K562 (cell line): Measurements from ENCODE around the gene ZSWIM2. TPM values are rescaled to one million over a fixed set of nuclear protein-coding genes. Genes with fewer than 3 reads are reported as not detected.
A peak's percentile ranks its signal among the peaks of the same experiment; 100 is the strongest.

Experiments
- ATF4 ChIP-seq: fragments of 450-650 bp; formaldehyde crosslinking; IDR thresholded peaks from 2 replicates; pipeline ENCODE4 v1.4.0; 2022; ENCODE audit warnings: mild to moderate bottlenecking, moderate library complexity
- ETS1 ChIP-seq: conservative IDR thresholded peaks from 2 replicates; pipeline ENCODE4 v1.6.1; 2011; ENCODE audit warnings: low read depth, mild to moderate bottlenecking, low read length; ENCODE audit not compliant: control insufficient read depth
- HEY1 ChIP-seq: fragments of 250-450 bp; sonication (Bioruptor Pico); IDR thresholded peaks from 2 replicates; pipeline ENCODE4 v1.5.0; 2020; ENCODE audit warnings: mild to moderate bottlenecking, moderate library complexity, borderline replicate concordance
- KAT8 ChIP-seq: fragments of 450-650 bp; IDR thresholded peaks from 2 replicates; pipeline ENCODE4 v1.6.1; 2016; ENCODE audit warnings: low read depth, mild to moderate bottlenecking
- KLF13 ChIP-seq: fragments of 450-650 bp; IDR thresholded peaks from 2 replicates; pipeline ENCODE4 v1.6.1; 2016; ENCODE audit warnings: missing genetic modification characterization, low read depth, mild to moderate bottlenecking, missing compliant biosample characterization, moderate library complexity, borderline replicate concordance
- L3MBTL2 ChIP-seq: fragments of 450-650 bp; IDR thresholded peaks from 2 replicates; pipeline ENCODE4 v1.6.1; 2016; ENCODE audit warnings: mild to moderate bottlenecking, moderate library complexity
- RBM22 ChIP-seq: fragments of 200-400 bp; formaldehyde crosslinking; IDR thresholded peaks from 2 replicates; pipeline ENCODE4 v1.6.1; 2018; ENCODE audit warnings: low read length, low read depth; ENCODE audit not compliant: poor library complexity, severe bottlenecking
- UBTF ChIP-seq, 2 experiments: IDR thresholded peaks; 2 replicates each; pipeline ENCODE4 v1.6.1; 2012; ENCODE audit warnings: improper control_type of control experiment in 2 of 2, low read depth in 2 of 2, low read length in 2 of 2, borderline replicate concordance in 1 of 2
- VEZF1 ChIP-seq: fragments of 200-800 bp; sonication (Bioruptor generic); IDR thresholded peaks from 2 replicates; pipeline ENCODE4 v1.6.1; 2017; ENCODE audit warnings: missing genetic modification characterization, missing compliant biosample characterization
- ZNF316 ChIP-seq: fragments of 450-650 bp; IDR thresholded peaks from 2 replicates; pipeline ENCODE4 v1.6.1; 2016
- ZNF408 ChIP-seq: fragments of 250-450 bp; sonication (Bioruptor Pico); IDR thresholded peaks from 2 replicates; pipeline ENCODE4 v1.4.0; 2020; ENCODE audit warnings: low read depth, mild to moderate bottlenecking, moderate library complexity
- polyA plus RNA-seq, 8 experiments: library from polyadenylated mRNA; depleted of rRNA in 4 of 8; stranded (reverse) in 5 of 8; unstranded in 3 of 8; fragments of >200 nt; fragmentation: Nextera tagmentation in 2 of 8; fragmentation: Illumina TruSeq in 1 of 8; extraction: Ambion mirVana in 2 of 8; extraction: Trizol in 1 of 8; gene quantifications; 2 replicates each; pipeline versions ENCODE4 v1.2.1 to v1.2.3, GENCODE V29; 2011 to 2014; ENCODE audit warnings: inconsistent platforms in 1 of 8, missing spikeins in 1 of 8
- total RNA-seq, 7 experiments: library from RNA; depleted of rRNA in 6 of 7; stranded (reverse); fragments of >200 nt in 6 of 7; fragmentation: Illumina TruSeq in 2 of 7; extraction: Trizol in 2 of 7; gene quantifications; 2 replicates each; pipeline versions ENCODE4 v1.2.1 to v1.2.3, GENCODE V29; 2011 to 2021; ENCODE audit warnings: low replicate concordance in 1 of 7

ZSWIM2 gene
- total and polyA plus RNA-seq, 9 of the 15 experiments (the other 6 are each of a cell fraction or from before 2014, with no cell fraction given): not detected

GRCh38 chr2:186842373-186842772 is 6.6 kb downstream of the ZSWIM2 start (continued):
- TF ChIP-seq ETS1 (no peak), KAT8 (no peak), L3MBTL2 (no peak), UBTF (IDR thresholded peaks at IDR 0.05; ENCODE audit: borderline replicate concordance in 1 of 2, low read depth in 2 of 2, low read length in 2 of 2) (no peak), KLF13 (tag) (no peak), HEY1 (no peak), VEZF1 (CRISPR knock-in tag) (no peak), ZNF408 (CRISPR knock-in tag) (no peak), RBM22 (no peak), ATF4 (CRISPR knock-in tag) (no peak), ZNF316 (peak; percentile 70)
